Lung (tissue), 12 donors: ENCODE results near the gene KDM3B. TPM values are rescaled to one million over a fixed set of nuclear protein-coding genes. Genes with fewer than 3 reads are reported as not detected.

ENCODE experiments used
- ATAC-seq: fragments of 200-7000 bp; cut with Tn5 transposase; one replicate; pipeline ENCODE4 v1.9.1; 2020; ENCODE audit warnings: moderate number of reproducible peaks; ENCODE audit not compliant: insufficient read depth, low FRiP score
- DNase-seq, 3 donors: peaks; one replicate each; pipeline ENCODE4 v3.0.0-alpha.2; 2013 to 2017
- H3K27ac ChIP-seq, 2 donors: one replicate each; pipeline ENCODE4 v1.5.1; 2013; ENCODE audit warnings: mild to moderate bottlenecking in 2 of 2, moderate library complexity in 2 of 2, control low read depth in 1 of 2, inconsistent platforms in 1 of 2, low read depth in 1 of 2, low read length in 1 of 2
- H3K27me3 ChIP-seq, 3 donors: one replicate each; pipeline ENCODE4 v1.5.1; 2013; ENCODE audit warnings: low read length in 2 of 3; ENCODE audit not compliant: control insufficient read depth in 3 of 3, insufficient read depth in 3 of 3
- H3K36me3 ChIP-seq, 4 donors: one replicate each; pipeline ENCODE4 v1.5.1; 2013; ENCODE audit warnings: low read length in 4 of 4, mild to moderate bottlenecking in 1 of 4, moderate library complexity in 1 of 4; ENCODE audit not compliant: control insufficient read depth in 4 of 4, insufficient read depth in 4 of 4
- H3K4me1 ChIP-seq, 5 donors: one replicate each; pipeline ENCODE4 v1.5.1; 2013; ENCODE audit warnings: low read length in 5 of 5, mild to moderate bottlenecking in 2 of 5, moderate library complexity in 1 of 5; ENCODE audit not compliant: control insufficient read depth in 5 of 5, insufficient read depth in 5 of 5
- H3K4me3 ChIP-seq: one replicate; pipeline ENCODE4 v1.5.1; 2013; ENCODE audit warnings: mild to moderate bottlenecking, control low read depth, moderate library complexity
- H3K9ac ChIP-seq, 2 donors: one replicate each; pipeline ENCODE4 v1.5.1; 2013; ENCODE audit warnings: low read length in 2 of 2, control low read depth in 1 of 2; ENCODE audit not compliant: insufficient read depth in 1 of 2
- H3K9me3 ChIP-seq, 4 donors: one replicate each; pipeline ENCODE4 v1.5.1; 2013; ENCODE audit warnings: low read length in 3 of 4, mild to moderate bottlenecking in 1 of 4, moderate library complexity in 1 of 4; ENCODE audit not compliant: control insufficient read depth in 4 of 4, insufficient read depth in 3 of 4
- CTCF ChIP-seq: IDR thresholded peaks from 2 replicates; pipeline ENCODE4 v1.5.1; 2012; ENCODE audit warnings: mild to moderate bottlenecking; ENCODE audit errors: control extremely low read depth, extremely low read depth
- WGBS, 2 donors: extraction: QIAGEN DNeasy Blood & Tissue Kit; methylation state at CpG; one replicate each; pipeline ENCODE4 v1.1.7; 2013; 5-methylcytosine and 5-hydroxymethylcytosine counted together
- polyA plus RNA-seq, 2 donors: library from polyadenylated mRNA; stranded (reverse); fragments of 200-250 nt; gene quantifications; one replicate each; pipeline ENCODE4 v1.2.1, GENCODE V29; 2013
- total RNA-seq, 2 donors: library from RNA; depleted of rRNA in 1 of 2; stranded (reverse); fragments of >200 nt in 1 of 2; gene quantifications; one replicate each; pipeline ENCODE4 v1.2.1, GENCODE V29; 2014 to 2021
- donor health status: control.
- donor health status: control.
- donor health status: Bipolar disorder and iron deficiency.
- donor health status: healthy.
- donor health status: DM: yes; HTN: yes; CAD: no.

KDM3B gene
- total and polyA plus RNA-seq, 4 donors = 17.7 to 92.7 (median 37.5) TPM

GRCh38 chr5:138337685-138338410 is 14.6 kb upstream of the KDM3B start, which contains the start of gene FAM53C:
TSS of gene FAM53C (plus strand) at chr5:138338266. CDS start at chr5:138341336, 3,070 bp downstream.
- no peak for TF ChIP-seq CTCF
- DNase-seq = peak; percentile 94 to 96 (median 96)
- no peaks in the 10 kb centered on the region for H3K9me3 ChIP-seq
- ATAC-seq = peak; percentile 94
- WGBS, 2 donors = 0 to 1% methylated on average over 53 to 56 of the region's 56 CpGs
- H3K36me3 ChIP-seq = peaks cover 3 to 10% (median 7%) of the 10 kb centered on the region in 4 donors
- H3K4me3 ChIP-seq = peak within 1 kb of the TSS; percentile 51
- peak within 1 kb of the TSS; percentile 81 to 94 for H3K27ac ChIP-seq
- peaks cover 0 to 23% (median 6%) of the 10 kb centered on the region in 5 donors for H3K4me1 ChIP-seq
- peak within 1 kb of the TSS; percentile 83 to 91 for H3K9ac ChIP-seq
- no peaks in the 10 kb centered on the region for H3K27me3 ChIP-seq

GRCh38 chr5:138338411-138339090 is 13.9 kb upstream of the KDM3B start:
- ATAC-seq (no peak), DNase-seq (peak in 1 of 3 donors; percentile 25)
- Histone ChIP-seq H3K4me1 (peaks cover 0 to 23% (median 6%) of the 10 kb centered on the region in 5 donors), H3K36me3 (peaks cover 3 to 10% (median 7%) of the 10 kb centered on the region in 4 donors), H3K4me3 (peak overlapping the region; percentile 50), H3K27me3 (no peaks in the 10 kb centered on the region), H3K9ac (peak overlapping the region; percentile 77 to 91), H3K27ac (peak overlapping the region; percentile 81 to 94), H3K9me3 (no peaks in the 10 kb centered on the region)
- no peak for TF ChIP-seq CTCF
- WGBS, 2 donors = 1 to 3% methylated on average over 10 to 22 of the region's 22 CpGs

GRCh38 chr5:138339091-138339456 is 13.4 kb upstream of the KDM3B start:
- ATAC-seq = no peak
- Histone ChIP-seq H3K4me3 (peak overlapping the region; percentile 50), H3K27ac (peak overlapping the region; percentile 36 to 88), H3K36me3 (peaks cover 3 to 10% (median 7%) of the 10 kb centered on the region in 4 donors), H3K27me3 (no peaks in the 10 kb centered on the region), H3K4me1 (peaks cover 0 to 23% (median 6%) of the 10 kb centered on the region in 5 donors), H3K9me3 (no peaks in the 10 kb centered on the region), H3K9ac (peak overlapping the region; percentile 77 to 91)
- 6 to 10% methylated on average over 7 of the region's 7 CpGs for WGBS, 2 donors
- DNase-seq = peak; percentile 50 to 74 (median 70)
- no peak for TF ChIP-seq CTCF
